ENCODE measurements around the gene KIRREL3. TPM values are rescaled to one million over a fixed set of nuclear protein-coding genes. Genes with fewer than 3 reads are reported as not detected.
A peak's percentile ranks its signal among the peaks of the same experiment; 100 is the strongest.

KIRREL3 gene
- total and polyA plus RNA-seq, 10 donors = 0.50 to 5.4 (median 2.0) TPM

GRCh38 chr11:126444072-126444471, 556.5 kb downstream of the KIRREL3 start:
- no peak overlapping the region for H3K27ac ChIP-seq
- DNase-seq = no peak
- no peaks in the 10 kb centered on the region for H3K9me3 ChIP-seq
- TF ChIP-seq POLR2A (IDR thresholded peaks at IDR 0.05) (no peak), POLR2AphosphoS5 (IDR thresholded peaks at IDR 0.05) (no peak), CTCF (IDR thresholded peaks at IDR 0.05 in 8 of 11, conservative IDR thresholded peaks at IDR 0.05 in 3 of 11) (no peak)
- peaks cover 0 to 31% (median 0%) of the 10 kb centered on the region in 7 donors for H3K27me3 ChIP-seq (replicated peaks in 1 of 7)
- WGBS, 5 donors = 80 to 89% (median 84%) methylated on average over 7 of the region's 7 CpGs
- no peaks in the 10 kb centered on the region for H3K36me3 ChIP-seq
- intact Hi-C loops (cut with DNase I; ENCODE audit: low total_unique reads) = loop anchor here (10.0 kb wide), 1 partner anchor 901 kb away; no protein-coding TSS in a partner anchor
- no peak overlapping the region for H3K4me3 ChIP-seq
- peaks cover 3 to 25% (median 11%) of the 10 kb centered on the region in 6 donors for H3K4me1 ChIP-seq

GRCh38 chr11:126443120-126443519, 557.5 kb downstream of the KIRREL3 start:
- H3K27me3 ChIP-seq (replicated peaks in 1 of 7) = peaks cover 0 to 31% (median 0%) of the 10 kb centered on the region in 7 donors
- WGBS, 5 donors = 52 to 65% (median 61%) methylated on average over 8 to 13 of the region's 13 CpGs
- no peak overlapping the region for H3K4me3 ChIP-seq
- TF ChIP-seq POLR2A (IDR thresholded peaks at IDR 0.05) (no peak), POLR2AphosphoS5 (IDR thresholded peaks at IDR 0.05) (no peak), CTCF (IDR thresholded peaks at IDR 0.05 in 8 of 11, conservative IDR thresholded peaks at IDR 0.05 in 3 of 11) (no peak)
- intact Hi-C loops (cut with DNase I; ENCODE audit: low total_unique reads) = loop anchor here (10.0 kb wide), 1 partner anchor 902 kb away; no protein-coding TSS in a partner anchor
- H3K4me1 ChIP-seq = peaks cover 3 to 34% (median 11%) of the 10 kb centered on the region in 6 donors
- H3K27ac ChIP-seq = no peak overlapping the region
- no peak for DNase-seq
- H3K36me3 ChIP-seq = no peaks in the 10 kb centered on the region
- no peaks in the 10 kb centered on the region for H3K9me3 ChIP-seq

DNA sequence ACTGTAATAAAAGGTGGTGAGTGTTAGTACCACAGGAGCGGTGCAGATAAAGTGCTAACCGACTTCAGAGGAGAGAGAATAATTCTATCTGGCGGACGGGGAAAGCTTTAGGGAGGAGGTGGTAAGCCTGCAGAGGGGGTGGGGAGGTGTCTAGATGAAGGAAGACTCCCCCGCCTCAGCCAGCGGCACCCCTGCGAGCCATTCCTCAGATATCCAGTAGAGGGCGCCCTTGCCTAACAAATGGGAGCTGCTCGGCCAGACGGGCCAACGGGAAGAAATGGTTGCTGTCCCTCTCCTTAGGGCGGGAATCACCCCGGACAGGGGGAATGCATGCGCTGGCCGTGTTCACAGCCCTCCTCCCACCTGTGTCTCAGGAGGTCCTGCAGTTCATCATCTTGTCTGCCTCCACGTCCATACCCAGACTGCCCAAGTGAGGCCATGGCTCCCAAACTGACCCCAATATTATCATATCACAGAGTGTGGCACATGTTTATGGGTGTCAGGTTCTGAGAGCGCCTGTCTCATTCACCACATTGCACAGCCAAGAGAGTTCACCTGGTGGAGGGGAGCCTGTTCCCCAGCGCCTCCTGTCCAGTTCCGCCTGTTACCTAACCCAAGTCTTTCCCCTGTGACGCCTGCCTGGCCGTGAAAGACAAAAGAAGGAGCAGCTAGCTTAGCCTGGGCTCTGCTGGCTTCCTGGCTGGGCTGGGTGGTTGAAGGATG, 559.6 kb downstream of the KIRREL3 start:
- peaks cover 0 to 31% (median 0%) of the 10 kb centered on the region in 7 donors for H3K27me3 ChIP-seq (replicated peaks in 1 of 7)
- intact Hi-C loops (cut with DNase I; ENCODE audit: low total_unique reads) = loop anchor here (10.0 kb wide), 1 partner anchor 904 kb away; no protein-coding TSS in a partner anchor
- TF ChIP-seq POLR2AphosphoS5 (IDR thresholded peaks at IDR 0.05) (peak in 2 of 3 donors; percentile 31 to 36), POLR2A (IDR thresholded peaks at IDR 0.05) (no peak), CTCF (IDR thresholded peaks at IDR 0.05 in 8 of 11, conservative IDR thresholded peaks at IDR 0.05 in 3 of 11) (peak; percentile 95 to 99 (median 97))
- peak; percentile 91 for DNase-seq
- H3K9me3 ChIP-seq = no peaks in the 10 kb centered on the region
- peaks cover 3 to 36% (median 13%) of the 10 kb centered on the region in 6 donors for H3K4me1 ChIP-seq
- no peaks in the 10 kb centered on the region for H3K36me3 ChIP-seq
- 23 to 28% (median 24%) methylated on average over 21 of the region's 21 CpGs for WGBS, 5 donors
- peak overlapping the region in 2 of 8 donors; percentile 22 to 51 for H3K27ac ChIP-seq
- no peak overlapping the region for H3K4me3 ChIP-seq

GRCh38 chr11:126440276-126440675, 560.3 kb downstream of the KIRREL3 start:
- peak overlapping the region in 3 of 8 donors; percentile 22 to 51 (median 44) for H3K27ac ChIP-seq
- intact Hi-C loops (cut with DNase I; ENCODE audit: low total_unique reads) = loop anchor here (10.0 kb wide), 1 partner anchor 905 kb away; no protein-coding TSS in a partner anchor
- no peak for DNase-seq
- TF ChIP-seq CTCF (IDR thresholded peaks at IDR 0.05 in 8 of 11, conservative IDR thresholded peaks at IDR 0.05 in 3 of 11) = no peak
- no peak for TF ChIP-seq POLR2AphosphoS5 (IDR thresholded peaks at IDR 0.05)
- TF ChIP-seq POLR2A (IDR thresholded peaks at IDR 0.05) = no peak
- no peak overlapping the region for H3K4me3 ChIP-seq
- peaks cover 0 to 31% (median 0%) of the 10 kb centered on the region in 7 donors for H3K27me3 ChIP-seq (replicated peaks in 1 of 7)
- 72 to 85% (median 81%) methylated on average over 17 to 22 of the region's 22 CpGs for WGBS, 5 donors
- H3K4me1 ChIP-seq = peaks cover 7 to 43% (median 17%) of the 10 kb centered on the region in 6 donors
- no peaks in the 10 kb centered on the region for H3K9me3 ChIP-seq
- no peaks in the 10 kb centered on the region for H3K36me3 ChIP-seq
